GM06990 (cell line): ENCODE data around the gene SERPINI1.

Source experiments
- DNase-seq: peaks from one replicate; pipeline ENCODE4 v3.0.0-alpha.2; 2011; ENCODE audit not compliant: insufficient read length; ENCODE audit errors: extremely low read depth
- H3K27me3 ChIP-seq: replicated peaks from 2 replicates; pipeline ENCODE4 v1.6.0; 2011; ENCODE audit warnings: low read length; ENCODE audit not compliant: control insufficient read depth, insufficient read depth
- H3K36me3 ChIP-seq: 2 replicates; pipeline ENCODE4 v1.5.1; 2011; ENCODE audit warnings: low read length; ENCODE audit not compliant: control insufficient read depth, insufficient read depth
- H3K4me3 ChIP-seq: replicated peaks from 2 replicates; pipeline ENCODE4 v1.5.1; 2011; ENCODE audit warnings: low read depth, mild to moderate bottlenecking, control low read depth, low read length
- TF ChIP-seq, protein P1 (sequence below): IDR thresholded peaks from 2 replicates; pipeline ENCODE4 v1.5.1; 2011; ENCODE audit warnings: low read length, control low read depth, mild to moderate bottlenecking, inconsistent platforms; ENCODE audit not compliant: insufficient read depth, poor library complexity, severe bottlenecking

SERPINI1 gene

DNA sequence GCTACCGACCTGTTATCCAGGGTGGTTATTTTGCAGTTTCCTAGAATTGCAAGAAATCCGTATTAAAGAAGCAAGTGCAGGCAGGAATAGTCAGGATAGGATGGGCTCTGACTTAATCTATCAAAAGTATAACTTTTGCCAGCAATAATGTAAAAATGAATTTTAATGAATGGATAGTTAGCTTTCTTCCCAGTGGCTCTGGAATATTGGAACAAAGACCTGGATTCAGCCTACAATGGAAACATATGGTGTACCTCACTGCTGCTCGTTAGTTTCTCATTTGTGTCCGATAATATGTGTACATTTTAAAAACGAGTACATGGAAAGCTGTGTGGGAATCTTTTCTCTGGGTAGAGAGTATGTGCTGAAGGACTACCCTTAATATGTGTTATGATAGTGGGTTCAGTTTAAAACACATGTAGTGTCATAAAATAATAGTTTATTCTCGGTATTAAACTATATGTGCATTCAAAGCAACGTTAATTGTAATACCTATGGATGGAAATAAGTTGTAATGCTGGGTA lies 805 bp downstream of the SERPINI1 start:
- DNase-seq, result no peak
- TF ChIP-seq, protein P1, sequence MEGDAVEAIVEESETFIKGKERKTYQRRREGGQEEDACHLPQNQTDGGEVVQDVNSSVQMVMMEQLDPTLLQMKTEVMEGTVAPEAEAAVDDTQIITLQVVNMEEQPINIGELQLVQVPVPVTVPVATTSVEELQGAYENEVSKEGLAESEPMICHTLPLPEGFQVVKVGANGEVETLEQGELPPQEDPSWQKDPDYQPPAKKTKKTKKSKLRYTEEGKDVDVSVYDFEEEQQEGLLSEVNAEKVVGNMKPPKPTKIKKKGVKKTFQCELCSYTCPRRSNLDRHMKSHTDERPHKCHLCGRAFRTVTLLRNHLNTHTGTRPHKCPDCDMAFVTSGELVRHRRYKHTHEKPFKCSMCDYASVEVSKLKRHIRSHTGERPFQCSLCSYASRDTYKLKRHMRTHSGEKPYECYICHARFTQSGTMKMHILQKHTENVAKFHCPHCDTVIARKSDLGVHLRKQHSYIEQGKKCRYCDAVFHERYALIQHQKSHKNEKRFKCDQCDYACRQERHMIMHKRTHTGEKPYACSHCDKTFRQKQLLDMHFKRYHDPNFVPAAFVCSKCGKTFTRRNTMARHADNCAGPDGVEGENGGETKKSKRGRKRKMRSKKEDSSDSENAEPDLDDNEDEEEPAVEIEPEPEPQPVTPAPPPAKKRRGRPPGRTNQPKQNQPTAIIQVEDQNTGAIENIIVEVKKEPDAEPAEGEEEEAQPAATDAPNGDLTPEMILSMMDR, result no peak
- Histone ChIP-seq H3K27me3 (no peaks in the 10 kb centered on the region), H3K4me3 (peak overlapping the region; percentile 74), H3K36me3 (no peaks in the 10 kb centered on the region)

DNA sequence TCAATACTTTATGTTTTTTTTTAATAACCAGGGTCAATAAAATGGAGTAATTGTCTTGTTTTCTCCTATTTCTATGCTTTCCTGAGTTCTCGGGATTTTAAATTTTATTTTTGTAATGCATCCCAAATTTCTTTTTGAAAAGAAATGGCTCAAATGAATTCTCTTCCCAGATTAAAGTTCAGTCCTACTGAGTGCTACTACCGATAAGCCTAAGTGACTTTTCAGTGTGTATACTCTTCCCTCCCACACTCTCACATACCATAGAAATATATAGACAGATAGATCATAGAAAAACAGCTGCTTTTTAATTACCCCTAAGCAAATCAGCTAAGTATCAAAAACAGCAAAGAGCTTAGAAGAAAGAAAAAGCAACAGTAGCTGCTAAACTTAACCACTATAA lies 1.5 kb downstream of the SERPINI1 start:
- TF ChIP-seq, protein P1, result no peak
- Histone ChIP-seq H3K36me3 (no peaks in the 10 kb centered on the region), H3K4me3 (no peak overlapping the region), H3K27me3 (no peaks in the 10 kb centered on the region)
- DNase-seq, result no peak

DNA sequence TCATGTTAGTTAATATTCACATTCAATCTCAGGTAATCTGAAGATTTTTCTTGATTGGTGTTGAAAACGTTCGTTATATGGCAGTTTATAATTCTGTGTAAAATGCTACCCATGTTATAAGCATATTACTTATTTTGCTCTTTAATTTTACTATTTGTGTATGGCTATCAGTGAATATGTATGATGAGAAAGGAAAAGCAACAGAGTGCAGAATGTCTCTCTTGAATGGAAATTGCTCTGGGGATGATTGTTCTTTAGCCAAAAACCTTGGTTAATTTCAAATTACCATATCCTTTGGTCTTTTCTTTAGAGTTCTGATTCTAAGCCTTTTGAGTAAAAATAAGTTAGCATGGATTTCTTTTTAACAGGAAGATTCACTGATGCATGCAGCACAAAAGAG lies 2.5 kb downstream of the SERPINI1 start:
- no peak overlapping the region for H3K4me3 ChIP-seq
- no peaks in the 10 kb centered on the region for H3K36me3 ChIP-seq
- no peaks in the 10 kb centered on the region for H3K27me3 ChIP-seq
- TF ChIP-seq, protein P1, result no peak
- no peak for DNase-seq

DNA sequence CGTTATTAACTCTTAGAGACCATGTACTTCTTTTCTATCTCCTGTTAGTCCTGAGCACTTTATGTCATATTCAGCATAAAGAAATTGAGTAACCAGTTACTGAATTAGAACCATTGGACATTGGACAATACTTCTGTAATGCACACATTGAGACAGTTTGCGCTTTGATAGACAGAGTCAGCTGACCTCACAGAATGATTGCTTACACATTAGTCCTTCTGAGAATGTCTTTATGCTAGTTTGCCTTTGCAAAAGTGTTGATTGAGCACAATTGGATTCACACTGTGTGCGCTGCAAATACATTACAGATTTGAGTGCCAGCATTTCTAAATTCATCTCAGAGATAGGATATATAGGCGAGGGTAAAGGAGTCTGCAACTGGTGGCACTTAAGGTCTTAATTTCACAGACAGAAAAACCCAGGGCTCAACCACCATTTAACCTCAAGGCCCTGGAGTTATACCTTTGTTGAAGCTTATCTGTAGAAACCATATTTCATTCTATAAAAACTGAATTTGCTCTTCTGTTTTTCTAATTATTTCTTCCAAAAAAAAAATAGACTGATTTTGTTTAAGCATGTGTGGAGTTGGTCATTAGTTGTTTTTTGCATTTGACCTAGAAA lies 3.8 kb downstream of the SERPINI1 start:
- Histone ChIP-seq H3K4me3 (no peak overlapping the region), H3K36me3 (no peaks in the 10 kb centered on the region), H3K27me3 (no peaks in the 10 kb centered on the region)
- TF ChIP-seq, protein P1, result no peak
- DNase-seq, result no peak

- no peak for DNase-seq
- Histone ChIP-seq H3K36me3 (no peaks in the 10 kb centered on the region), H3K4me3 (no peak overlapping the region), H3K27me3 (no peaks in the 10 kb centered on the region)
- TF ChIP-seq, protein P1, result peak; percentile 73
These were observed 5.6 kb downstream of the SERPINI1 start for GRCh38 chr3:167740961-167741587.
